HL-60 (cell line): Measurements from ENCODE around the gene HS6ST2.
A peak's percentile ranks its signal among the peaks of the same experiment; 100 is the strongest.

Experiments used
- DNase-seq, 2 experiments: peaks; one replicate each; pipeline ENCODE4 v3.0.0-alpha.2; 2010 to 2020; ENCODE audit warnings: low read depth in 1 of 2, low spot score in 1 of 2
- H3K27ac ChIP-seq: fragments of 250-450 bp; sonication (Bioruptor Pico); replicated peaks from 2 replicates; pipeline ENCODE4 v1.5.1; 2020; ENCODE audit warnings: mild to moderate bottlenecking, moderate library complexity
- H3K27me3 ChIP-seq: fragments of 250-450 bp; sonication (Bioruptor Pico); 2 replicates; pipeline ENCODE4 v1.5.1; 2021; ENCODE audit warnings: mild to moderate bottlenecking, moderate library complexity; ENCODE audit not compliant: insufficient read depth, poor library complexity, severe bottlenecking
- H3K4me3 ChIP-seq: replicated peaks from 2 replicates; pipeline ENCODE4 v1.5.1; 2011; ENCODE audit warnings: mild to moderate bottlenecking, control low read depth, low read length; ENCODE audit not compliant: insufficient read depth
- CTCF ChIP-seq: IDR thresholded peaks from one replicate; pipeline ENCODE4 v1.5.1; 2011; ENCODE audit warnings: low read length, control low read depth, inconsistent platforms; ENCODE audit not compliant: insufficient read depth
- GABPA ChIP-seq: IDR thresholded peaks from 2 replicates; pipeline ENCODE4 v1.6.1; 2012; ENCODE audit warnings: low read depth
- POLR2AphosphoS5 ChIP-seq: IDR thresholded peaks from 2 replicates; pipeline ENCODE4 v1.6.1; 2012; ENCODE audit warnings: low read depth
- REST ChIP-seq: IDR thresholded peaks from 2 replicates; pipeline ENCODE4 v1.6.1; 2012; ENCODE audit warnings: low read depth; ENCODE audit not compliant: insufficient replicate concordance
- SPI1 ChIP-seq: IDR thresholded peaks from 2 replicates; pipeline ENCODE4 v1.6.1; 2012; ENCODE audit warnings: low read depth, mild to moderate bottlenecking, borderline replicate concordance

The HS6ST2 gene

GRCh38 chrX:132594129-132594528 is 364.3 kb downstream of the HS6ST2 start:
- peaks cover 2% of the 10 kb centered on the region for H3K27me3 ChIP-seq
- TF ChIP-seq REST (no peak), GABPA (no peak), SPI1 (no peak), CTCF (no peak)
- DNase-seq = no peak

GRCh38 chrX:132592880-132593279 is 365.5 kb downstream of the HS6ST2 start:
- DNase-seq = peak in 1 of 2 experiments; percentile 8
- no peak overlapping the region for H3K27ac ChIP-seq
- no peak overlapping the region for H3K4me3 ChIP-seq
- TF ChIP-seq CTCF (peak; percentile 3), REST (no peak)
- peaks cover 2% of the 10 kb centered on the region for H3K27me3 ChIP-seq

More at GRCh38 chrX:132594129-132594528, 364.3 kb downstream of the HS6ST2 start:
- H3K4me3 ChIP-seq = no peak overlapping the region
- H3K27ac ChIP-seq = no peak overlapping the region

GRCh38 chrX:132591719-132592275 is 366.6 kb downstream of the HS6ST2 start:
- TF ChIP-seq CTCF (no peak), GABPA (no peak)
- H3K4me3 ChIP-seq = no peak overlapping the region
- no peak overlapping the region for H3K27ac ChIP-seq
- peaks cover 2% of the 10 kb centered on the region for H3K27me3 ChIP-seq
- no peak for DNase-seq

GRCh38 chrX:132590350-132591026 is 367.9 kb downstream of the HS6ST2 start:
- no peak for TF ChIP-seq SPI1
- TF ChIP-seq GABPA = no peak
- TF ChIP-seq REST = no peak
- no peak for TF ChIP-seq POLR2AphosphoS5
- no peak for TF ChIP-seq CTCF
- Histone ChIP-seq H3K27me3 (peaks cover 2% of the 10 kb centered on the region), H3K4me3 (no peak overlapping the region), H3K27ac (no peak overlapping the region)
- DNase-seq = no peak
